KG1 (cell line): ENCODE results near the gene DLG2.
"Not testable (repeated sequence)": the region's sequence is repeated elsewhere in the genome, so short reads cannot be mapped to it uniquely, and the experiment has no call there.

Source experiments
- DNase-seq: peaks from one replicate; lab custom pipeline; 2025; lab: John Stamatoyannopoulos, UW

DLG2 gene

GRCh38 chr11:85229723-85230122 lies 397.4 kb downstream of the DLG2 start:
- DNase-seq: not testable (repeated sequence)

GRCh38 chr11:85196968-85197367 lies 430.2 kb downstream of the DLG2 start:
- DNase-seq: no peak

- DNase-seq: no peak
These were observed 431.2 kb downstream of the DLG2 start for GRCh38 chr11:85195934-85196333.

- no peak for DNase-seq
These were observed 439.2 kb downstream of the DLG2 start for GRCh38 chr11:85187992-85188391.

GRCh38 chr11:85184721-85185120 lies 442.4 kb downstream of the DLG2 start:
- DNase-seq: no peak

GRCh38 chr11:85182441-85183387 lies 444.4 kb downstream of the DLG2 start:
- no peak for DNase-seq

GRCh38 chr11:85180528-85180927 lies 446.6 kb downstream of the DLG2 start:
- DNase-seq: no peak

- DNase-seq: no peak
These were observed 455.4 kb downstream of the DLG2 start for GRCh38 chr11:85171648-85172257.

- DNase-seq: no peak
These were observed 457.0 kb downstream of the DLG2 start for GRCh38 chr11:85170184-85170583.

GRCh38 chr11:85167471-85167870 lies 459.7 kb downstream of the DLG2 start:
- DNase-seq: no peak

- DNase-seq: no peak
These were observed 460.1 kb downstream of the DLG2 start for GRCh38 chr11:85167038-85167437.

GRCh38 chr11:85165819-85166218 lies 461.3 kb downstream of the DLG2 start:
- DNase-seq: no peak

GRCh38 chr11:85164743-85165142 lies 462.4 kb downstream of the DLG2 start:
- DNase-seq: no peak

GRCh38 chr11:85154294-85154693 lies 472.9 kb downstream of the DLG2 start:
- DNase-seq: no peak

- DNase-seq: no peak
These were observed 489.5 kb downstream of the DLG2 start for GRCh38 chr11:85137597-85137996.

GRCh38 chr11:85133636-85134035 lies 493.5 kb downstream of the DLG2 start:
- no peak for DNase-seq

- no peak for DNase-seq
These were observed 494.1 kb downstream of the DLG2 start for GRCh38 chr11:85132851-85133585.

- DNase-seq: no peak
These were observed 499.8 kb downstream of the DLG2 start for GRCh38 chr11:85127349-85127748.

GRCh38 chr11:85123752-85124231 lies 503.4 kb downstream of the DLG2 start:
- no peak for DNase-seq

- DNase-seq: no peak
These were observed 509.0 kb downstream of the DLG2 start for GRCh38 chr11:85118151-85118550.

- no peak for DNase-seq
These were observed 511.3 kb downstream of the DLG2 start for GRCh38 chr11:85115798-85116197.

GRCh38 chr11:85114786-85115185 lies 512.4 kb downstream of the DLG2 start:
- DNase-seq: no peak

GRCh38 chr11:85110246-85110645 lies 516.9 kb downstream of the DLG2 start:
- DNase-seq: not testable (repeated sequence)
